Measurements from ENCODE around the gene PLCH2. TPM values are rescaled to one million over a fixed set of nuclear protein-coding genes. Genes with fewer than 3 reads are reported as not detected.

PLCH2 gene
- total and polyA plus RNA-seq, 9 of the 15 experiments (the other 6 are each of a cell fraction or from before 2014, with no cell fraction given): 0.16 TPM; not detected in 8

DNA sequence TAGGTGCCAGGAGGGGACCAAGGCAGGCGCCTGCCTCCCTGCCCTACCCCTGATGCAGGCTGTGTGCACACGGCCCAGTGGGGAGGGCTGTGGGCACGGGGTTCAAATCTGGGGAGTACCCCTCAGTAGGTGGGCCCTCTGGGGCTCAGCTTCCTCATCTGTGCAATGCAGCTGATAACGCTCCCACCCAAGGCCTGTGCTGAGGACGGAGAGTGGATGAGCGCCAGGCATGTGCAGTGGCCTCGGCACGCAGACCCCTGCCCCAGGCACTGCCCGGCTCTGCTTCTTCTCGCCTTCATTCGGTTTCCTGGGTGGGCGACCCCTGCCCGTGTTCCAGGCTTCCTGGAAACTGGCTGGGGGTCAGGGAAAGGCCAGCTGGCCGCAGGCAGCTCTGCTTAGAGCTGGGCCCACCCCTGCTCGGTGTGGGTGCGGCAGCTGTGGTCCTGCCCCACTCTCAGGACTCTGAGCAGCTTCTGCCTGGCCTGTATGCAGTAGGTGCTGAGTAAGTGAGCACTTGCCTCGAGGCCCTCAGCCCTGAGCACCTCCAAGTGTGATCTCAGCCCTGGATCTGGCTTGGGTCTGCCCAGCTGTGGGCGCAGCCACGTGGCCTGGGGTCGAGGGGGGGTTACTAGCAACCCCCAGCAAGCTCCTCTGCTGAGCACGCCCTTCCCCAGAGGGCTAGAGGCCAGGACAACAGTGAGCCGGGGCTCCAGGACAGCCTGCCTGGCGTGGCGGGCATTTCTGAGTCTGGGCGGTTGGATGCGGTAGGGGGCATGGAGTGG, 68.2 kb downstream of the PLCH2 start (continued):
- no peak for TF ChIP-seq SIN3B (IDR thresholded peaks at IDR 0.05; ENCODE audit: low read depth)
- TF ChIP-seq SAFB (IDR thresholded peaks at IDR 0.05; ENCODE audit: borderline replicate concordance, low read depth, low read length): peak; percentile 11; the same call in 1 of the 2 replicates
- TF ChIP-seq, protein P1, sequence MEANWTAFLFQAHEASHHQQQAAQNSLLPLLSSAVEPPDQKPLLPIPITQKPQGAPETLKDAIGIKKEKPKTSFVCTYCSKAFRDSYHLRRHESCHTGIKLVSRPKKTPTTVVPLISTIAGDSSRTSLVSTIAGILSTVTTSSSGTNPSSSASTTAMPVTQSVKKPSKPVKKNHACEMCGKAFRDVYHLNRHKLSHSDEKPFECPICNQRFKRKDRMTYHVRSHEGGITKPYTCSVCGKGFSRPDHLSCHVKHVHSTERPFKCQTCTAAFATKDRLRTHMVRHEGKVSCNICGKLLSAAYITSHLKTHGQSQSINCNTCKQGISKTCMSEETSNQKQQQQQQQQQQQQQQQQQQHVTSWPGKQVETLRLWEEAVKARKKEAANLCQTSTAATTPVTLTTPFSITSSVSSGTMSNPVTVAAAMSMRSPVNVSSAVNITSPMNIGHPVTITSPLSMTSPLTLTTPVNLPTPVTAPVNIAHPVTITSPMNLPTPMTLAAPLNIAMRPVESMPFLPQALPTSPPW (CRISPR knock-in tag; IDR thresholded peaks at IDR 0.05): peak; percentile 68
- 0 out of 2 replicates have a peak, but pooled peaks have one; percentile 4 for TF ChIP-seq CREM (IDR thresholded peaks at IDR 0.05; ENCODE audit: low read depth)
- 0 out of 2 replicates have a peak, but pooled peaks have one; percentile 3 for TF ChIP-seq CTBP1 (IDR thresholded peaks at IDR 0.05; ENCODE audit: borderline replicate concordance)
- no peak for TF ChIP-seq BCOR (IDR thresholded peaks at IDR 0.05)
- no peak for TF ChIP-seq DMBX1 (CRISPR knock-in tag; IDR thresholded peaks at IDR 0.05; ENCODE audit: borderline replicate concordance)
- TF ChIP-seq, protein P2, sequence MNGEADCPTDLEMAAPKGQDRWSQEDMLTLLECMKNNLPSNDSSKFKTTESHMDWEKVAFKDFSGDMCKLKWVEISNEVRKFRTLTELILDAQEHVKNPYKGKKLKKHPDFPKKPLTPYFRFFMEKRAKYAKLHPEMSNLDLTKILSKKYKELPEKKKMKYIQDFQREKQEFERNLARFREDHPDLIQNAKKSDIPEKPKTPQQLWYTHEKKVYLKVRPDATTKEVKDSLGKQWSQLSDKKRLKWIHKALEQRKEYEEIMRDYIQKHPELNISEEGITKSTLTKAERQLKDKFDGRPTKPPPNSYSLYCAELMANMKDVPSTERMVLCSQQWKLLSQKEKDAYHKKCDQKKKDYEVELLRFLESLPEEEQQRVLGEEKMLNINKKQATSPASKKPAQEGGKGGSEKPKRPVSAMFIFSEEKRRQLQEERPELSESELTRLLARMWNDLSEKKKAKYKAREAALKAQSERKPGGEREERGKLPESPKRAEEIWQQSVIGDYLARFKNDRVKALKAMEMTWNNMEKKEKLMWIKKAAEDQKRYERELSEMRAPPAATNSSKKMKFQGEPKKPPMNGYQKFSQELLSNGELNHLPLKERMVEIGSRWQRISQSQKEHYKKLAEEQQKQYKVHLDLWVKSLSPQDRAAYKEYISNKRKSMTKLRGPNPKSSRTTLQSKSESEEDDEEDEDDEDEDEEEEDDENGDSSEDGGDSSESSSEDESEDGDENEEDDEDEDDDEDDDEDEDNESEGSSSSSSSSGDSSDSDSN (IDR thresholded peaks at IDR 0.05; ENCODE audit: borderline replicate concordance in 1 of 2, low read depth in 2 of 2, low read length in 2 of 2): 0 out of 4 replicates have a peak, but pooled peaks of 1 of the 2 experiments have one; percentile 32
- TF ChIP-seq TCF3 (CRISPR knock-in tag; IDR thresholded peaks at IDR 0.05): peak; percentile 48; the same call in 1 of the 2 replicates
- TF ChIP-seq ZKSCAN8 (CRISPR knock-in tag; IDR thresholded peaks at IDR 0.05): peak; percentile 98
- TF ChIP-seq, protein P3, sequence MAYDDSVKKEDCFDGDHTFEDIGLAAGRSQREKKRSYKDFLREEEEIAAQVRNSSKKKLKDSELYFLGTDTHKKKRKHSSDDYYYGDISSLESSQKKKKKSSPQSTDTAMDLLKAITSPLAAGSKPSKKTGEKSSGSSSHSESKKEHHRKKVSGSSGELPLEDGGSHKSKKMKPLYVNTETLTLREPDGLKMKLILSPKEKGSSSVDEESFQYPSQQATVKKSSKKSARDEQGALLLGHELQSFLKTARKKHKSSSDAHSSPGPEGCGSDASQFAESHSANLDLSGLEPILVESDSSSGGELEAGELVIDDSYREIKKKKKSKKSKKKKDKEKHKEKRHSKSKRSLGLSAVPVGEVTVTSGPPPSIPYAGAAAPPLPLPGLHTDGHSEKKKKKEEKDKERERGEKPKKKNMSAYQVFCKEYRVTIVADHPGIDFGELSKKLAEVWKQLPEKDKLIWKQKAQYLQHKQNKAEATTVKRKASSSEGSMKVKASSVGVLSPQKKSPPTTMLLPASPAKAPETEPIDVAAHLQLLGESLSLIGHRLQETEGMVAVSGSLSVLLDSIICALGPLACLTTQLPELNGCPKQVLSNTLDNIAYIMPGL (CRISPR knock-in tag; IDR thresholded peaks at IDR 0.05): no peak
- TF ChIP-seq STAG1 (CRISPR knock-in tag; IDR thresholded peaks at IDR 0.05; ENCODE audit: borderline replicate concordance): no peak
- TF ChIP-seq NR4A1 (CRISPR knock-in tag; IDR thresholded peaks at IDR 0.05): no peak
- no peak for TF ChIP-seq NR4A1 (tag; IDR thresholded peaks at IDR 0.05)
- TF ChIP-seq KLF1 (tag; IDR thresholded peaks at IDR 0.05): 0 out of 2 replicates have a peak, but pooled peaks have one; percentile 2
- TF ChIP-seq FOSL1 (tag; conservative IDR thresholded peaks at IDR 0.05): no peak
- 0 out of 2 replicates have a peak, but pooled peaks have one; percentile 27 for TF ChIP-seq CAMTA2 (CRISPR knock-in tag; conservative IDR thresholded peaks at IDR 0.05)
- TF ChIP-seq MYC (IDR thresholded peaks at IDR 0.05; ENCODE audit: low read depth, low read length): 0 out of 2 replicates have a peak, but pooled peaks have one; percentile 13
- TF ChIP-seq MYC (CRISPR knock-in tag; IDR thresholded peaks at IDR 0.05; ENCODE audit: borderline replicate concordance, low read depth): no peak
- TF ChIP-seq THRAP3 (IDR thresholded peaks at IDR 0.05; ENCODE audit: borderline replicate concordance): no peak
